IPS-11a (cell line): ENCODE results near the gene CLIC6.
"Not testable (repeated sequence)": the region's sequence is repeated elsewhere in the genome, so short reads cannot be mapped to it uniquely, and the experiment has no call there.

Experiments
- H3K4me3 ChIP-seq: one replicate; pipeline ENCODE4 v1.5.1; 2013; ENCODE audit warnings: low read depth, low read length, control low read depth

The CLIC6 gene

DNA sequence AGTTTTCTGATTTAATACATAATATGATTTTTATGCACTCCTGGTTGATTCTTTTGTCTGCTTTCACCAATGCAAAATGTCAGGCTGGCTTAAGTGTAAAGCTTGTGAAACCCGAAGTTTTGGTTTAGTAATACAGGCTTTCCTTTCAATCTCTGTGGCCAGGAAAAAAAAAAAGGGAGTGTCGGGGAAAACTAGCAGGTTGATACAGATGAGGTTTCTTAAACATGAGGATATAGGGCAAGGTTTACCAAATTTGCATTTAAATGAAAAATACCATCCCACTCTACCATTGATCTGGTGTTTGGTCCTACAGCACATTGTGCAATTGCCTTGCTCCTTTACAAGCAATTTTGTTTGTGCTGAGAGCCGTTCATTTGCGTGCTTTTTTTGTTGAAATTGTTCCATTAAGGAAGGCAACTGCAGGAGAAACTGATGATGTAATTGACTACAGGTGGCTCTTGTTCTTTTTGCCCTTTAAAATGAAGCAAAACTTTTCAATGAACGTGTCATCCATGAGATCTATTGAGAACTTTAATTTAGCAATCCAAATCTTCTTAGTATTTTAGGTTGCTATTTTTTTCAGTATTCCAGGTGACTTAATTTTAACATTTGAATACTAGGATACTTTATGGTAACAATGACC, 22.7 kb downstream of the CLIC6 start:
- no peak overlapping the region for H3K4me3 ChIP-seq

DNA sequence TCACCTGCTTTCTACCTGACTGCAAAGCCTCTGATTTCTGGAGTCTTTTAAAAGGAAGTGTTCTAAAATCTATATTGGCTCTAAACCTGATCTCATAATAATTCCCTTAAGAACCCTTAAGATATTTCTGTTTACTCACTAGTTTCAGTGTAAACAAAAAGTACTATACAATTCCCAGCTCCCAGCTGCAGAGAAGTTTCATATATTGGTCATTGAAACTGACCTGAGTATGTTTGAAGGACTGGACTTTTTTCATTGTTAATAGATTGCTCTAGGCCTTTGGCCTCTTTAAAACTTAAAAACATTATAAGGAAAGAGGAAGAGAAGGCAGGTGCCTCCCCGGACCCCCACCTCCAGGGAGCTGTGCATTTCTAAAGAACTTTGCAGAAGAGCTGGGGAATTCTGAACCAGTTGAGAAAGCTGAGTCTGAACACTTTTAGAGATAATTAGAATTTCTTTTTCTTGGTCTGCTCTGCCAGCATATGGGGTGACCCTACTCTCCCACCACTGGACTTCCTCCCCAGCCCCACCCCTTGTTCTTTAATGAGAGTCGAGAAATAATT, 23.7 kb downstream of the CLIC6 start:
- H3K4me3 ChIP-seq = no peak overlapping the region

DNA sequence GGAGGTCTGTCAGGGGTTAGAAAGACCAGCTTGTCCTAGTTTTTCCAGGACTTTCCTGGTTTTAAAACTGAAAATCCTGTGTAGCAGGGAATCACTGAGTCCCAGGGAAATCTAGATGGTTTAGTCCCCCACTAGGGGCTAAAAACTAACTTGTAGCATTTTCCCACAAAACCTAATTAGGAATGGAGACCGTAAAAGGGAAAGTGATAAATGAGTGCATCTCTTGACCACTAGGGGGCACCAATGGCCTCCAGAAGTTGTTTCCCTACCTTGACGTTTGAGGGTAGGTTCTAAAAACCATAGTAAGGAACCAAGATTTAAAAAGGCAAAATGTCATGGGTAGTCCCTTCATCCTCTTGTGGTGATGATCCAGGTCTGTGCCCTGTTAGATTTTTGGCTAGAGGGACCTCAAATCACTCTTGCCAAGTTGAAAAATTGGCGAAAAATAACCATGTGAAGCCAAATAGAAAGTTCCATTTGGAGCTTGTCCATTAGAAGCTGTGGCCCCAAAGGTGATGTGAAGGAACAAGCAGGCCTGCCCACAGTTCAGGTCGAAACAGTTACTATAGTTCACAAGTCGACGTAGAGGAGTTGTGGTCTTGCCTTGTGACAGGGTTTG, 24.5 kb downstream of the CLIC6 start:
- H3K4me3 ChIP-seq = no peak overlapping the region

DNA sequence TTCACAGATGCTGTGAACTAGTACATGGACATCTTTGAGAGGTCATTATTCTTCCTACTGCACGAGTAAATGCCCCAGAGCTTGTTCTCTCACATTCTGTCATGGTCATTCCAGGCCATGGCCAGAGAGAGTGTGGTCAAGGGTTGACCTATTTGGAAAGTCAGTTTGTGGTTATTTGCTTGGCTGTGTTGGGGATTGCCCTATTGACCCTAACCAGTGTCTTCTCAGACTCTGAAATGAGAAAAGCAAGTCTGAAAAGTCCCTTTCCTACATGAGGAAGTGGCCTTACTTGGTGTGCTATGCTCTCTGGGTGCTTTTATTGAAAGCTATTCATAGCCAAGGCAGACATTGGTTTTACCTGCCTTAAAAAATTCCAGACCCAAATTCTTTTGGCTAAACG, 26.6 kb downstream of the CLIC6 start:
- H3K4me3 ChIP-seq = no peak overlapping the region

DNA sequence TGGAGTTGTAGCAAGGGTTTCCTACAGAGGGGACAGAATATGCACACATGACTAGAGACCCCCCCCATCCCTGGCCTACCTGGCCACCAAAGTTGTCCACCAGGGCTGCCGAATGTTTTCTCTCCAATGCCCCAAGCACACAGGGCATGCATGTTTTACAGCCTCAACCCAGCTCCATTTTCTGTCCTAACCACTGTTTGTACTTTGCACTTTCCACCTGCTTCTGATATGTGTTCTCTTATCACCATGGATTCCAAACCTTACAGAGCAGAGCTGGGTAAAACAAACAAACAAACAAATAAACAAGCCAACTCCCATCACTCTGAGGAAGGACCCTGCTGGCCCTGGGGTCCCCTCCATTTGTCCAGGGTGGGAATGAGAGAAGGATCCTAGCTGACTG, 27.3 kb downstream of the CLIC6 start:
- H3K4me3 ChIP-seq = no peak overlapping the region

DNA sequence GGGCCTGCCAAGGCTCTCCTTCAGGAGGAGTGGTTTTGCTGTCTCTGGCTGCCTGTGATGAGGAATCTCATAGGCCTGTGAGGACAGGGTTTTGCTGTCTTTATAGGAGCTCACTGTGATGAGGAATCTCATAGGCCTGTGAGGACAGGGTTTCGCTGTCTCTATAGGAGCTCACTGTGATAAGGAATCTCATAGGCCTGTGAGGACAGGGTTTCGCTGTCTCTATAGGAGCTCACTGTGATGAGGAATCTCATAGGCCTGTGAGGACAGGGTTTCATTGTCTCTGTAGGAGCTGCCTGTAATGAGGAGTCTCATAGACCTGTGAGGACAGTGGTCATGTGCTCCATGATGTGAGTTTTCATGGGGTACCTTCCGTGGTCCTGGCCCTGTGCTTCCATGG, 29.0 kb downstream of the CLIC6 start:
- no peak overlapping the region for H3K4me3 ChIP-seq

DNA sequence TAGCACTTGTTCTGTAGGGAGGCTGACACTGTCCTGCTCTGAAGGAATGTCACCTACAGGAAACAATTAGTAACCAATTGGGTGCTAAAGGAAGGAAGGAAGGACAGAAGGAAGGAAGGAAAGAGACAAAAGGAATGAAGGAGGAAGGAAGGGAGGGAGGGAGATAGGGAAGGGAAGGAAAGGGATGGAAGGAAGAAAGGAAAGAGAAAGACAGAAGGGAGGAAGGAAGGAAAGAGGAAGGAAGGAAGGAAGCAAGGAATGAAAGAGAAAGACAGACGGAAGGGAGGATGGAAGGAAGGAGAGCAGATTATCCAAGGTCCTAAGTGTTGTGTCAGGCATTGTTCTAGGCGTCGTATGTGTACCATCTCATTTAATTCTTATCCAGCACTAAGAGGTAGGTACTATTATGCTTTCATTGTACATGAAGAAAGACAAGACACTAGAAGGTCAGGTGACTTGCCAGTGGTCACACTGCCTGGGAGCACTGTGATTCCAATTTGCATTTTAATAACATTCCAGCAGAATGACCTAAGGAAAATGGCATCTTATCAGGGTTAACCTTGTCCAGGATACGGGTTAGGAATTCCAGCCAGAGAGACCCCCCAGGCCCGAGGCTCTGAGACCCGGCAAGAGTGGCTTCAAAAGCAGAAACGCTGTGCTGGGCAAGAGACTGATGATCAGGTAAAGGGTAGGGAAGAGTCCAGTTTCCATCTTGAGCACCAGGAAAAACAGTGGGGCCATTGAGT, 29.6 kb downstream of the CLIC6 start:
- H3K4me3 ChIP-seq = no peak overlapping the region

DNA sequence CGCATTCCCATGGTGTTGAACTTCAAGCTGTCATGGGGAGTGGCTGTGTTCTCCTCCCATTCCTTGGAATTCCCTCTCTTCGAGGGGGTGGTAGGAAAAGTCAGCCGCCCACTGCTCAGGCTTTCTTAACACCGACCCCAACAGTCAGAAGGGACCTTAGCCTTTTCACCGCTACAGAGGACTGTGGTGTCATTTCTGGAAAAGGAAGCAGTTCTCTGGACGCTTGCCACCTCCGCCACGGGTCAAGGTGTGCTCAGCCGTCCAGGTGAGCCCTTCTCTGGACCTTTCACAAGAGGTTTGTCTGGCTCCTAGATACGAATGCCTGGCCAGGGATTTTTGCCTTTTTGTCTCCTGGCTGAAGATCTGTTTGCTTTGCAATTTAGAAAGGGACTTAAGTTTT, 31.8 kb downstream of the CLIC6 start:
- H3K4me3 ChIP-seq = no peak overlapping the region

DNA sequence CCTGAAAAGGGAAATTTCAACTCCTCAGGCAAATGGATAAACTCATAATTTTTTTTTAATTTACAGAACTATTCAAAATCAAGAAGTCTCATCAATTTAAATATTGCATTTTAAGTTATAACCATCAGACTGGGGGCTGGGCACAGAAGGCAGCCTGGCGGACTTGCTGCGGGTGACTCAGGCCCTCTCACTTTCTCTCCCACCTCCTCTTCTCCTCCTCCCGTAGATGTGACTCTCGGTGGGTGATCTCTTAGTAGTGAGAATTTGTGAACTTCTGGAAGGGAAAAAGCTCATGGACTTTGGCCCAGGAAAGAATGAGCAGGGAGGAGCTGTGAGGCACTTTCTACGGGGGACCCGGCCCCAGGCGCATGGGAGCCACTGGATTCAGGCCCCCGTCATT, 32.9 kb downstream of the CLIC6 start:
- no peak overlapping the region for H3K4me3 ChIP-seq

DNA sequence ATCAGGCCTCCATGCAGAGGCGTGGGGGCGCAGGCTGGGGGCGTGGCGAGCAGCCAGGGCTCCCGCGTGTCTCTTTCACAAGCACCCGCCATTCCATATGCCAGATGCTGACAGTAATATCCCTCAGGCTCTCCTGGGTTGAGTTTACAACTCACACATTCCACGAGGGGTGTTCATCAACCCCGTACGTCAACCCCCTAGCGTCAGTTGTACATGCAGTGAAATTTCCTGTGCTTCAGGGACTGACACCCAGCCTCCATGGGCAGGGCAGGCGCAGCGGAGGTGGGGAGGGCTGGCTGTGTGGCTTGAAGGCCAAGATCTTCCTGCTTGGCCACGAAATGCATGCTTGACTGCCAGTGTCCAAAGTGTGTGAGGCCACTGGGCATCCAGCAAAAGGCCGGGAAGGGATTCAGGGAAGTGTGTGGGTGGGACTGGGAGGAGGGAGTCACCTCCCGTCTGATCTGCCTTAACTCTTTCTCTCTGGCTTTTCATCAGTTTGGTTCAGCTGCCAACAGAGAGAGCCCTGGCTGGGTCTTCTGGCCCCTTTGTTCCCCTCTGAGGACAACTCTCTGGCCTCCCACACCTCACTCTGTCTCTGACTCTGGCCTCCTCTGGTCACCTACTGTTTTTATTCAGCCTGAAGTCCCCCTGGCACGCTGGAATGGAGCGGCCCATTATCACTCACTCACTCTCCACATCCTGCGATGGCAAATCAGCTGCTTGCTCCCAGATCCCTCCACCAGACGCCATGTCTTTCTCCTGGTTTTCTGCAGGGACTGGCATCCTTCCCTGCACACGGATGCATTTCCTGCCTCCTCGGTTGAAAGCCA, 33.8 kb downstream of the CLIC6 start:
- H3K4me3 ChIP-seq = no peak overlapping the region

DNA sequence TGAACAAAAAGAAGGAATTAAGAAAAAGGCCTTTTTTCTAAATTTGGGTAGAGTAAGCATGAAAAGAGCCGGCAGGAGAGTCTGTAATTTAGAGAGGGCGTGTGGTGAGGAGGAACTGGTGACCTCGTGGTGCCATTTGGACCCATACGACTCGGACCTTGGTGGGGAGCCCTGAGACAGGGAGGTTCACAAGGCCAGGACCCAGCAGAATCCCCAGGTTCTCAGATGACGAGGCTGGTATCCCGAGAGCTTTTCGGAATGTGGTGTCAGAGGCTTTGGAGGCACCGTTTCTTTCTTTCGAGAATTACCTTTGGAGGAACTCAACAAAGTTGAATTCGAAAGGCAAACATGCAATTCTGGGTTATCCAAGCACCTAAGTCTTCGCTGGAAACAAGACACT, 34.8 kb downstream of the CLIC6 start:
- no peak overlapping the region for H3K4me3 ChIP-seq

DNA sequence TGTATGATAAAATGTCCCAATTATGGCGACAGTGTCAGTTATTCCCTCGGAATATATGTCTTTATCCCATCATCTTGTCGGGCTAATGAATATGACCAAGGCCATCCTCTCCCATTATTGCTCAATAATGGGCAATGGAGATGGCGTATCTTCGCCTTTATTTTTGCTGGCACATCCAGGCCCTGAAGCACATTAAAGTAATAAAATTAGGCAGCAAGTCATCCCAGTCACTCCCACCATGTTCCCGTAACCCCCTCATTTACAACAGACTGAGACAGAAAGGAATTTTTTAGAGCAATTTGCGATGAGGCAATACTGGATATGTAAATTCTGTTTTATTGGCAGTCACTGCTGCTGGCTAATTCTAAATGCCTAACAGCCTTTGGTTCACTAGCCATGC, 35.3 kb downstream of the CLIC6 start:
- no peak overlapping the region for H3K4me3 ChIP-seq

DNA sequence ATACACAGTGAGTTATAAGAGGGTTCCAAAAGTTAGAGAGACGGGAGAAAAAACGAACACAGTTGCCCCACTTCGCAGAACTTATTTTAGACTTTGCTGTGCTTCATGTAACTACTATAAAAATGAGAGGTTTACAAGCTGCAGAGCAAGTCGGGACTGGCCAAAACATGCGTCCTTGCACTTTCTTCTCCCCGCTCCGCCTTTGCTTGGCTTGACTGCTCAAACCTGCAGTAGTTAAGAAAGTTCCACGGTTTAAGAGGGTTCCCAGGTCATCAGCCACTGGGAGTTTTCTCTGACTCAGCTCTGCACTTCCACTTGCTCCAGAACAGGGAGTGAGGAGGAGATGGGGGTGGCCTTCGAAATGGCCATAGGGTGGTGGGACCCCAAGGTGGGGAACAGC, 36.2 kb downstream of the CLIC6 start:
- H3K4me3 ChIP-seq = no peak overlapping the region

DNA sequence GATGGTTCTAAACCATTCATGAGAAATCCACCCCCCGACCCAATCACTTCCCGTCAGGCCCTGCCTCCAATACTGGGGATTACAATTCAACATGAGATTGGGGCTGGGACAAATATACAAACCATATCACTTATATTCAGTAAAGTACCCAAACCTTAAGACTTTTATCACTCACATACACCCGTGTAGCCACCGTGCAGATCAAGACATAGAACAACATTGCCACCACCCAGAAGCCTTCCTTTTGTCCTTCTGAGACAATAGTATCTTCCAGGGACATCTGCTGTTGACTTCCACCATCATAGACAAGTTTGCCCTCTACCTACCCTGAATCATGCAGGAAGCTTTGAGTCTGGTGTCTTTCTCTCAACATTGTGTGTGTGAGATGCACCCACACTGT, 37.5 kb downstream of the CLIC6 start:
- no peak overlapping the region for H3K4me3 ChIP-seq

DNA sequence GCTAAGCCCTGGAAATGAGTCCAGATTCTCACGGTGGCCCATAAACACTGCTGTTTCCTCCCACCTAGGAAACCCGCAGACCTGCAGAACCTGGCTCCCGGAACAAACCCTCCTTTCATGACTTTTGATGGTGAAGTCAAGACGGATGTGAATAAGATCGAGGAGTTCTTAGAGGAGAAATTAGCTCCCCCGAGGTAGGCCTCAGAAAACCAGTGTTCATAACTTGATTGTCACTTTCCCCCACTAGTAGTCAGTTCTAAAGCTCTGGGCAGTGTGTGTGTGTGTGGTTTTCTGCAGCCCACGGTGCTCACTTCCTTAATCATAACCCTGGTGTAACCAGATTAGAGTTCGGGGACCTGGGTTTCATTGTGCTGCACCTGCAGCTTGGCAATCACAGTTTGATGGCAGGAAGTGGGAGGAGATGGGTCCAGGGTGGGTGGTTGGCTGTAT, 39.1 kb downstream of the CLIC6 start:
- no peak overlapping the region for H3K4me3 ChIP-seq

DNA sequence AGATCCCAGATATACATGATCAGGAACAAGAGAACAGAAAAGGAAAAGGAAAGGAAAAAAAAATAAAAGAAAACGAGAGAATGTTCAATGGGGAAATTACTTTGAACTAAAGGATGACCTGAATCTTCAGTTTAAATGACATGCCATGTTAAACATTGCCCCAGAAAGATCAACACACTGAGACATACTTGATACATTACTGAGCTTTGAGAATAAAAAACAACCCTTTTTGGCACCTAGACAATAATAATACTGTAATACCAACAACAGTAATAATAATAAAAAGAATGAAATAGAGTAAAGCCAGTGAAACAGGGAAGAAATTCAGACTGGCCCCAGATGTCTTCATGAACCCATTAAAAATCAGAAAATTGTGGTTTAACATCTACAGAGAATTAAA, 44.8 kb downstream of the CLIC6 start:
- H3K4me3 ChIP-seq = no peak overlapping the region

DNA sequence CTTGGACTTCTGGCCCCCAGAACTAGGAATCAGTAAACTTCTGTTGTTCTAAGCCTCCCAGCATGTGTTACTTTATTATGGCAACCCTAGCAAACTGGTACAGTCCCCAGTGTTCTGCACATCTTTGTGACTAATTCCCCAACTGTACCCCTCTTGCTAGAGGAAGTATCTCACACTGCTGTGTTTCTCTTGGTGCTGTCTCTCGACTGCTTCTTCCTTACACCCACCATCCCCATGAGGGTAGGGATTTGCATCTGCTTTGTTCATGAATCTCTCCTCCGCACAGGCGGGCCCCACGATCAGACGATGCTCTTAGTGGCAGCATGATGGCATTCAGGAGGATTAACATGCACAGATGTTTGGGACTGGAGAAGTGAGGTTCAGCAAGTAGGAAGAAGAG, 46.7 kb downstream of the CLIC6 start:
- no peak overlapping the region for H3K4me3 ChIP-seq

DNA sequence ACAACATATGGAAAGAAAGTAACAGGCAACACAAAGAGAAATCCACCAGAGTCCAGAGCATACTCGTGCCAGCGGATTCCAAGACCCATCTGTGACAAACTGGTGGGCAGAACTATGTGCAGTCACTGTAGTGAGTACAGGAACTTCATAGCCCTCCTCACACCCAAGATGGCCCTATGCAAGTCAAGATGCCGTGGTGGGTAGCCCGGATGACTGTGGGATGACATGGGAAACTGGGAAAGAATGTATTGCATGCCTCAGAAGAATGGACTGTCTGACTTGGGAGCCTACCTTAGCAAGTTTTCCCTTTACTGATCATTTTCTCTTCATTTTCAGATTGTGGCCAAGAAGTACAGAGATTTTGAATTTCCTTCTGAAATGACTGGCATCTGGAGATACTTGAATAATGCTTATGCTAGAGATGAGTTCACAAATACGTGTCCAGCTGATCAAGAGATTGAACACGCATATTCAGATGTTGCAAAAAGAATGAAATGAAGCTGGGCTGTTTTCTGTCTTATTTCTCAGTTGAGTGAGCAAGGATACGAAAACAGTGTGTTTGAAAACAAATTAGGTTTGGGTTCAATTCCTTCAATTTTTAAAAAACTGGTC, 47.3 kb downstream of the CLIC6 start:
- no peak overlapping the region for H3K4me3 ChIP-seq

DNA sequence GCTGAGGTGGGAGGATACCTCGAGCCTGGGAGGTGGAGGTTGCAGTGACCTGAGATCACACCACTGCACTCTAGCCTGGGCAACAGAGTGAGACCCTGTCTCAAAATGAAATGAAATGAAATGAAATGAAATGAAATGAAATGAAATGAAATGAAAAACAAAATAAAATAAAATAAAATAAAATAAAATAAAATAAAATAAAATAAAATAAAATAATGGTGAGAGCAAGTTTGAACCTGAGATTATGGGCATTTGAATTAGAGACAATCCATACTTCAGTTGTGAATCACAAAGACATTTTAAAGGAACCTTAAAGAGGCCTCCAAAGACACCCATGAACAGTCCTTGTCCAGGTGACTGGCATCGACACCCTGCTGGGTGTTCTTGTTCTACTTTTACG, 49.7 kb downstream of the CLIC6 start:
- H3K4me3 ChIP-seq = not testable (repeated sequence)

DNA sequence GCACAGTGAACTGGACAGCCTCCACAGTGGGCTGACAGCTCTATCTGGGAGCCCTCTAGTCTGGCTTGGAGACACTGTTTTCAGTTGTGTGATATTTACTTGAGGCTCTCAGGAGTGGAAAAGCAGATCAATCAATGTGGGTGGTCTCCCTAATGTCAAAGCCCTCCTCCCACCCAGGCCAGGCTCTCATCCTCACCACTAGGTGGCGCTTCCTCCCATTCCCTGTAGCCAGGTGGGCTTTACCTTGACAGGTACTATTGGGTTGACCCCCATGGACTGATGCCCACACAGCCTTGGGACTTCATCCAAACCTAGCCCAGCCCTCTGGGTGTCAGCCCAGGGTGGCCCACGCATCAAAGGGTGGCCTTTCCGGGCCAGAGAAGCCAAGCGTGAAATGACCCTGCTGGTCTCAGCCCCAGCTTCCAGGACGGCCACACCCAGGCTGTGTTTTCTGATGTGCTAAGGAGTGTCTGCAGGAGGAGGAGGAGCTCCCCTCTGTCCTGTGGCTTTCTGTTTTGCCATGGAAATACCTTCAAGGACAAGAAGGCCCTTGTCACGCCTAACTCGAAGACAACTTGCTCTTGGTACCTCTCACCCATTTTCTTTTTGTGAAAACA, 54.0 kb downstream of the CLIC6 start:
- no peak overlapping the region for H3K4me3 ChIP-seq
